Limb (tissue), 2 donors: ENCODE measurements around the gene STXBP2.
"Not testable (repeated sequence)": the region's sequence is repeated elsewhere in the genome, so short reads cannot be mapped to it uniquely, and the experiment has no call there.

Experiments
- DNase-seq, 2 donors: peaks; one replicate each; pipeline ENCODE4 v3.0.0-alpha.2; 2016; ENCODE audit errors: extremely low spot score in 2 of 2

STXBP2 gene

GRCh38 chr19:7632340-7633203 is 4.3 kb upstream of the STXBP2 start:
- DNase-seq, result no peak

- DNase-seq, result no peak
Measured at GRCh38 chr19:7633698-7634097, 3.2 kb upstream of the STXBP2 start, which contains the start of gene PCP2. Gene PCP2, minus strand, starts transcription at chr19:7633719. Its CDS starts 262 bp downstream, at chr19:7633457.

GRCh38 chr19:7635670-7636069 is 1.2 kb upstream of the STXBP2 start:
- no peak for DNase-seq

GRCh38 chr19:7636317-7636690 is 606 bp upstream of the STXBP2 start:
- no peak for DNase-seq

GRCh38 chr19:7637374-7638256 is 705 bp downstream of the STXBP2 start:
- no peak for DNase-seq

- DNase-seq, result no peak
Measured at GRCh38 chr19:7638802-7639465, 2.0 kb downstream of the STXBP2 start.

- DNase-seq, result no peak
Measured at GRCh38 chr19:7639863-7640348, 3.0 kb downstream of the STXBP2 start.

- no peak for DNase-seq
Measured at GRCh38 chr19:7640803-7641202, 3.9 kb downstream of the STXBP2 start.

GRCh38 chr19:7641290-7642276 is 4.7 kb downstream of the STXBP2 start:
- no peak for DNase-seq

- no peak for DNase-seq
Measured at GRCh38 chr19:7642295-7643030, 5.6 kb downstream of the STXBP2 start.

- no peak for DNase-seq
Measured at GRCh38 chr19:7643031-7643415, 6.1 kb downstream of the STXBP2 start.

GRCh38 chr19:7643629-7644549 is 7.0 kb downstream of the STXBP2 start:
- DNase-seq, result not testable (repeated sequence)

- DNase-seq, result no peak
Measured at GRCh38 chr19:7644550-7644877, 7.6 kb downstream of the STXBP2 start.

GRCh38 chr19:7645163-7645562 is 8.3 kb downstream of the STXBP2 start:
- DNase-seq, result no peak

GRCh38 chr19:7645656-7646425 is 8.9 kb downstream of the STXBP2 start:
- no peak for DNase-seq

GRCh38 chr19:7646426-7646700 is 9.5 kb downstream of the STXBP2 start:
- DNase-seq, result no peak

- DNase-seq, result no peak
Measured at GRCh38 chr19:7647156-7647555, 10.2 kb downstream of the STXBP2 start.

GRCh38 chr19:7648265-7649014 is 11.5 kb downstream of the STXBP2 start:
- DNase-seq, result no peak
